Duodenal mucosa (tissue), 2 donors: Measurements from ENCODE around the gene AMFR.

Source experiments
- H3K27ac ChIP-seq: one replicate; pipeline ENCODE4 v1.7.0; 2013; ENCODE audit warnings: low read depth, low read length
- H3K27me3 ChIP-seq, 2 donors: one replicate each; pipeline ENCODE4 v1.7.0; 2013; ENCODE audit warnings: low read length in 2 of 2, control low read depth in 1 of 2; ENCODE audit not compliant: insufficient read depth in 2 of 2, control insufficient read depth in 1 of 2
- H3K36me3 ChIP-seq, 2 donors: one replicate each; pipeline ENCODE4 v1.7.0; 2013; ENCODE audit warnings: low read length in 2 of 2, control low read depth in 1 of 2; ENCODE audit not compliant: insufficient read depth in 2 of 2, control insufficient read depth in 1 of 2
- H3K4me1 ChIP-seq, 2 donors: one replicate each; pipeline ENCODE4 v1.7.0; 2013; ENCODE audit warnings: low read length in 2 of 2, control low read depth in 1 of 2; ENCODE audit not compliant: insufficient read depth in 2 of 2, control insufficient read depth in 1 of 2
- H3K4me3 ChIP-seq, 2 donors: one replicate each; pipeline ENCODE4 v1.7.0; 2013; ENCODE audit warnings: low read length in 2 of 2, low read depth in 1 of 2
- H3K9ac ChIP-seq, 2 donors: one replicate each; pipeline ENCODE4 v1.7.0; 2013; ENCODE audit warnings: low read length in 2 of 2, low read depth in 1 of 2
- H3K9me3 ChIP-seq, 2 donors: one replicate each; pipeline ENCODE4 v1.7.0; 2013; ENCODE audit warnings: low read length in 2 of 2, control low read depth in 1 of 2; ENCODE audit not compliant: control insufficient read depth in 1 of 2

AMFR gene

DNA sequence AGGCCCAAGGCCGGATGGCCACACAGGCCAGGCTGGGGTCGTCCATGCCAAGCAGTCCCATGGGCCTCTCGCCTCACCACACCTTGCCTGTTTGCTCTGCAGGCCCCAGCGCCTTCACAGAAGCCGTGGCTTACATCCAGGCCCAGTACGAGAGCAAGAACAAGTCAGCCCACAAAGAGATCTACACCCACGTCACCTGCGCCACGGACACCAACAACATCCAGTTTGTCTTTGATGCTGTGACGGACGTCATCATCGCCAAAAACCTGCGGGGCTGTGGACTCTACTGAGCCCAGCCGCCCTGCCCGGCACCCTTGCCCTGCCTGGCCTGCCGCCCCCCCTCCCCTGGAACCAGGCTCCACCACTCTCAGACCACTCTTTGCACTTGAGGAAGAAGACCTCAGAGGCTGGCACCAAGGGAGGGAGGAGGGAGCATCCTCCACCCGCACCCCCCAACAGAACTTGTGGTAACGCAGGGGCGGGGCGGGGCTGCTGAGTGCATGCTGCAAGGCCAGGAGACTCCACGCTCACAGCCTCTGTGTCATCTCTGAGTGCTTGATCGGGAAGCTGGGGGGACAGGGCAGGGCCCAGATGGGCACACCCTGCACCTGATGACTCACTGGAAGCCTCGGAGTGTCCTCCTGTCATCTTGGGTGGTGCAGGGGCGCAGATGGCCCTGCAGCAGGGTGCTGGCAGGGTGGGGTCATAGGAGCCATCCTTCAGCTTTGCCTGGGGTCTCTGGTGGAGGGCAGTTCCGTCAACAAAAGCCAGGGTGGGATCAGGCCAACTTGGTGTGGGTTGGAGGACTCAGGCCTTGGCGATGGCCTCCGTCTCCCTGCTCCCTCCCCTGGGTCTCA lies 81.5 kb downstream of the AMFR start:
- H3K9ac ChIP-seq, result no peak overlapping the region
- H3K27me3 ChIP-seq, result no peaks in the 10 kb centered on the region
- H3K4me1 ChIP-seq, result peaks cover 0 to 3% of the 10 kb centered on the region in 2 donors
- H3K4me3 ChIP-seq, result no peak overlapping the region
- H3K9me3 ChIP-seq, result no peaks in the 10 kb centered on the region
- H3K27ac ChIP-seq, result no peak overlapping the region
- no peaks in the 10 kb centered on the region for H3K36me3 ChIP-seq

DNA sequence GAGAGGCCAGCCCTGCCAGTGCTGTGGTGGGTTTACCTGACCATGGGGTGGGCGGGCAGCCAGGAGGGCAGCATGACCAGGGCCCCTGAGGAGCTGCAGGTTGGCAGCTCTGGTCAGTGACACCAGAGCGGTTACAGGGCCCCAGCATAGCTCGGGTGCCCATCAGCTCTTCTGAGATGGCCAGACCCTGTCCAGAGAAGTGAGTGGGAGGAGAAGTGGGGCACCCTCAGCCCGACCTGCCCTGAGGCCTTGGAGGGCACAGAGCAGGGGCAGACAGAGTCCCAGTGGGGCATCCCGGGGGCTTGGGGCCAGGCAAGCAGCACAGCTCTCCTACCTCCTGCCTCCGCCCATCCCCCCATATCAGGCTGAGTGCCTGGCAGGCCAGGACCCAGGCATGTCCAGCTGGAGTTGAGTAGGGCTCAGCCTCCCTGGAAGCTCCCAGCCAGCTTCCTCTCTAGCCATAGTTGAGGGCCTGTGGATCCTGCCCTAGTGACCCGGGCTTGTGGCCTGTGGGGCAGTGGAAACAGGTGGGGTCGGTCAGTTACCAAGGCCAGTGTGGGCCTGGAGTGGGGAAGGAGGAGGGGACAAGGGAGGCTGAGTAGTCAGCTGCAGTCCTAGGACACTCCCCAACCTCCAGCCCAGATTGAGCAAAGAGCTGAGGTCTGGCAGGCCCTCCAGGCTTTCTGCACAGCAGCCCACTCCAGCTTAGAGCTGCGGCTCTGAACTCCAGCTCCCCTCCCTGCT lies 83.5 kb downstream of the AMFR start:
- H3K4me1 ChIP-seq, result peaks cover 0 to 3% of the 10 kb centered on the region in 2 donors
- no peaks in the 10 kb centered on the region for H3K27me3 ChIP-seq
- H3K4me3 ChIP-seq, result no peak overlapping the region
- no peak overlapping the region for H3K27ac ChIP-seq
- H3K36me3 ChIP-seq, result no peaks in the 10 kb centered on the region
- no peak overlapping the region for H3K9ac ChIP-seq
- no peaks in the 10 kb centered on the region for H3K9me3 ChIP-seq

GRCh38 chr16:56340864-56341365 lies 84.4 kb downstream of the AMFR start:
- Histone ChIP-seq H3K9ac (no peak overlapping the region), H3K27ac (no peak overlapping the region), H3K4me1 (peaks cover 0 to 3% of the 10 kb centered on the region in 2 donors), H3K36me3 (no peaks in the 10 kb centered on the region), H3K27me3 (no peaks in the 10 kb centered on the region), H3K9me3 (no peaks in the 10 kb centered on the region), H3K4me3 (no peak overlapping the region)

DNA sequence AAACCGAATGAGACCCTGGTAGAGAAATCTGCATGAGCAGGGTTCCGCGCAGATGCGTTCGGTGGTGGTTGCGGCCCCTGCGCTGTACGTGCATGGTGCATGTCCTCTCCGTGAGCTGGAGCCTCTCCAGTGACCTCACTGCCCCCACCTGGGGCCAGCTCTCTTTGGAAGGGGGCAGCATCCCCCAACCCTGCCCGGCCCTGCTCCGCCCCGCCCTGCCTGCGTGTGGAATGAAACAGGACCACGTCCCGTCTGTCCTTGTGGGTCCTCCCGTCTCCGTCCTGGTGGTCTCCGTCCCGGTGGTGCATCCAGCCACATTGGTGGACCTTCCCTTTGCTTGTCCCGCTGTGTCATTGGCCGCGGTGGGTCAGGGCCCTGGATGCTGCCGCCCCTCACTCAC lies 84.9 kb downstream of the AMFR start:
- Histone ChIP-seq H3K9ac (no peak overlapping the region), H3K36me3 (no peaks in the 10 kb centered on the region), H3K27me3 (no peaks in the 10 kb centered on the region), H3K4me1 (peaks cover 0 to 3% of the 10 kb centered on the region in 2 donors), H3K4me3 (no peak overlapping the region), H3K9me3 (no peaks in the 10 kb centered on the region), H3K27ac (no peak overlapping the region)

DNA sequence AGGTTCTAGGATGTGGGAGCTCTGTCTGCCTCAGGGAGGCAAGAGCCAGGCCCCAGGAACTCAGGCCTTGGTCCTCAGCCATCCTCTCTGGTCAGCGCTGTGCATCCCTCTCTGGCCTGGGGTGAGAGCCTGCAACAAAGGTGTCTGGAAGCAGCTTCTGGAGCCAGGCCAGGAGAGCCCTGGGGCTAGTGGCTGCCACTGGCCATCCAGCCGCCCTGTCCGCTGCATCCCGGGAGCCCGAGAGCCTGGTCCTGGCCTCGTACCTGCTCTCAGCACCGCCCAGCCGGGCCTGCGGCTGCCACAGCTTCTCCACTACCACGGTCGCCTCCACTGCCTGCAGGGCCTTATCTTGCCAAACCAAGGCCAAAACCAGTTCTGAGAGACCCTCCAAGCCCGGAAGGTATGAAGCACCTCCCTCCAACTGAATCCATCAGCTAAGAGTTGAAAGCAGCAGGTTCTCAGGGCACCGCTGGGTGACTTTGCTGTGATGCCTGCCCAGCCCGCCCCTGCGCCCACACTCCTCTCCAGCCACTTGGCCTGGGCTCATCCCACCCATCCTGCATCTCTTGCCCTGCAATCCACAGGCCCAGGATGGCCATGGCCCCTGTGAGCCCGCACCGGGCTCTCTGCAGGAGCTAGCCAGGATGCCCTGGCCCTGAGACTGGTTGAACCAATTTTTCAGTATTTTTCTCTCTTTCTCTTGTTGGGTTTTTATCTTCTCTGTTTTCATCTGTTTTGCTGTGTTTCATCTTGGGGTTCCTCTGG lies 85.7 kb downstream of the AMFR start:
- Histone ChIP-seq H3K9me3 (no peaks in the 10 kb centered on the region), H3K4me1 (no peaks in the 10 kb centered on the region), H3K4me3 (no peak overlapping the region), H3K9ac (no peak overlapping the region), H3K27me3 (no peaks in the 10 kb centered on the region), H3K36me3 (no peaks in the 10 kb centered on the region), H3K27ac (no peak overlapping the region)

DNA sequence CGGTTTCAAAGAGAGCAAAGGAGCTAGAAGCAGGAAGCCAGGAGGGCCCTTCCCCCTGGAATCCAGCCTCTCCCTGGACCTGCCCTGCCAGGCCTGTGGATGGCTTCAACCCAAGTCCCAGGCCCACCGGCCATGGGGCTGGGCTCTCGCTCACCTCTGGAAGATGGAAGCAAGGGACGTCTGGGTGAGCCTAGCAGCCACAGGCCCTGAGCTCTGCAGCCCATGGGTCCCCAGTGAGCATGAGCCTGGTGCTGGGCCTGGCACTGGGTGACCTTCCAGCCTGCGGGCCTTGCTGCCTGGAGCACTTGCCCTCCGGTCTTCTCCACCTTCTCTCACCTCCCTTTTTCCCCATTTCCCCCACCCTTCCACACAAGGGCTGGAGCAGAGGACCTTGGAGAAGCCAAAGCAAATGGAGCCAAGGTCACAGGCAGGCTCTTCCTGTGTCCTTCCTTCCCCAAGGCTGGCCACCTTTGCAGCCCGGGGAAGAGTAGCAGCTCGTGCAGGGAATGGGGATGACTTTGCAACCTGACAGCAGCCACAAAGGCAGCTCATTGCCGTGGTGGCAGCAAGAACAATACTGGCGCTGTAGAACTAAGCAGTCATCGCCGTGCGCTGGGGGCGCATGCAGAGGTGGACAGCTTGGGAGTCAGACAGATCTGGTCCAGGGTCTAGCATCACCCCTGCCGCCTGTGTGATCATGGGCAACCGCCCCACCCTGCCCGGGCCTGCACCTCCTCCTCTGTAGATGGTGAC lies 86.6 kb downstream of the AMFR start:
- H3K9ac ChIP-seq, result no peak overlapping the region
- H3K36me3 ChIP-seq, result no peaks in the 10 kb centered on the region
- H3K4me3 ChIP-seq, result no peak overlapping the region
- no peak overlapping the region for H3K27ac ChIP-seq
- no peaks in the 10 kb centered on the region for H3K9me3 ChIP-seq
- H3K27me3 ChIP-seq, result no peaks in the 10 kb centered on the region
- no peaks in the 10 kb centered on the region for H3K4me1 ChIP-seq

DNA sequence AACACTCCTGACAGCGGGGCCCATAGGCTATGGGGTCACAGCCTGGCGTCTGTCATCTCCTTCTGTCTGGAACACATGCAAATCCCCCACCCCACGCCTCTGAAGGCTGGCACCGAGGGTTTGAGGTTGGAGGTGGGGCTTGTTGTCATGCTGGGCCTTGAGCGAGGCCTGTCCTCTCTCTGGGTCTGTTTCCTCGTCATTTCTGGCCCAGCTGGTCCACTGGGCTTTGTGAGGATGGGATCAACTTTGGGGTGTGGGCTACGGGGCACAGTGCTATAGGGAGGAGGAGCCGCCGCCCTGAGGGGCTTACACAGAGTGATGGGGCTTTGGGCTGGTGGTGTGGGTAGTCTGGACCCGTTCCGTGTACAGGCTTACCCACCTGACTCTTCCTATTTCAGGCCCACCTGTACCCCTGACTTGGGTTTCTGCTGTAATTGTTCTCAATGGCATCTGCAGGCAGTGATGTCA lies 87.5 kb downstream of the AMFR start:
- no peaks in the 10 kb centered on the region for H3K36me3 ChIP-seq
- H3K27me3 ChIP-seq, result no peaks in the 10 kb centered on the region
- H3K4me3 ChIP-seq, result no peak overlapping the region
- H3K27ac ChIP-seq, result no peak overlapping the region
- H3K4me1 ChIP-seq, result no peaks in the 10 kb centered on the region
- H3K9me3 ChIP-seq, result no peaks in the 10 kb centered on the region
- no peak overlapping the region for H3K9ac ChIP-seq

GRCh38 chr16:56337131-56337857 lies 88.1 kb downstream of the AMFR start:
- Histone ChIP-seq H3K27me3 (no peaks in the 10 kb centered on the region), H3K4me3 (no peak overlapping the region), H3K9me3 (no peaks in the 10 kb centered on the region), H3K9ac (no peak overlapping the region), H3K36me3 (no peaks in the 10 kb centered on the region), H3K4me1 (no peaks in the 10 kb centered on the region), H3K27ac (no peak overlapping the region)

DNA sequence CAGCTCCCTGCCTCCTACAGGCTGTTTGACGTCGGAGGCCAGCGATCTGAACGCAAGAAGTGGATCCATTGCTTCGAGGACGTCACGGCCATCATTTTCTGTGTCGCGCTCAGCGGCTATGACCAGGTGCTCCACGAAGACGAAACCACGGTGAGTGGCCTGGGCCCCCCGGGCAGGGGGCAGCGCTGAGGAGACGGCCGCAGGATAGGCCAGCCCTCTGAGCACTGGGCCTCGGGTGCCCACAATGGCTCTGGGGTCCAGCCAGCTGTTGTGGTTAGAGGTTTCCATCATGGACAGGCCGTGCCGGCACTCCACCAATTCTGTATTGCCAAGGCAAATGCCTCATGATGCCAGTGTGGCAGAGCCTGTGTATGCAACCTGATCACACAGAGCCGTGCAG lies 88.6 kb downstream of the AMFR start:
- Histone ChIP-seq H3K4me1 (no peaks in the 10 kb centered on the region), H3K9me3 (no peaks in the 10 kb centered on the region), H3K27me3 (no peaks in the 10 kb centered on the region), H3K36me3 (no peaks in the 10 kb centered on the region), H3K4me3 (no peak overlapping the region), H3K27ac (no peak overlapping the region), H3K9ac (no peak overlapping the region)
